ENCODE results near the gene ZNF474. TPM values are rescaled to one million over a fixed set of nuclear protein-coding genes. Genes with fewer than 3 reads are reported as not detected.
A peak's percentile ranks its signal among the peaks of the same experiment; 100 is the strongest.

Gene ZNF474
- total and polyA plus RNA-seq, 2 of the 8 experiments (the other 6 are each of a cell fraction or from before 2014, with no cell fraction given), result not detected

DNA sequence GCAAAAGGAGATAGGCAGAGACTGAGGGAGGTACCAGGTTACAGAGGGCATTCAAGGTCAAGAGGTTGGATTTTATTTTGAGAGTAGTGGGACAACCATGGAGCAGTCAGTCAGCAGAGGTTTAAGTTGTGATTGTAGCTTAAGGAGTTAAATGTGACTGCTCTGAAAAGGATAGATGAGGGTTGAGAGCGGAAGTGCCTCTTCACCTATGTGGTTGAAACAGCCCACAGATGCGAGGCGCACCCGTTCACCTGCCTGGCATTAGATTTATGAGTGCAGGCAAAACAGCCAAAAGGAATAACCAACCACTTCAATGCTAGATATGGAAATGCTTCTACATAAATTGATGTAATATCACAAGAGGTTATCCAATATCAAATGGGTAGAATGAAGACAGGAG lies 8.4 kb downstream of the ZNF474 start:
- no peaks in the 10 kb centered on the region for H3K9me3 ChIP-seq (ENCODE audit: insufficient read depth in 2 of 2, low read depth in 1 of 2, low read length in 1 of 2)
- 99% methylated on average over 4 of the region's 4 CpGs; no CpG with 5 or more reads in 1 of the 2 experiments for WGBS, 2 experiments (ENCODE audit: extremely low coverage in 1 of 2, insufficient coverage in 1 of 2, insufficient read length in 1 of 2, insufficient replicate concordance in 2 of 2, low coverage in 1 of 2, low lambda C conversion rate in 2 of 2, missing lambda C conversion rate in 1 of 2)
- no peak overlapping the region for H4K91ac ChIP-seq (replicated peaks; ENCODE audit: insufficient read length, low read length)
- no peaks in the 10 kb centered on the region; the same call in 1 of the 2 replicates for H3K23me2 ChIP-seq (ENCODE audit: low read depth, low read length)
- H2AFZ ChIP-seq (ENCODE audit: low read length), result 0 out of 2 replicates have a peak overlapping the region, but pooled peaks have one; percentile 55
- no peak overlapping the region for H2BK20ac ChIP-seq (ENCODE audit: low read length)
- no peak overlapping the region for H4K5ac ChIP-seq (ENCODE audit: insufficient read length, low read depth, low read length)
- no peak overlapping the region for H3K4me2 ChIP-seq (ENCODE audit: insufficient read depth in 1 of 2, low read depth in 2 of 2, low read length in 2 of 2)
- no peak overlapping the region for H3K18ac ChIP-seq (ENCODE audit: extremely low read depth, low read length)
- no peak overlapping the region for H2BK12ac ChIP-seq (ENCODE audit: low read depth, low read length)
- FAIRE-seq (no peak), DNase-seq (ENCODE audit: low read depth in 1 of 2, low spot score in 2 of 2) (no peak)
- H2AK5ac ChIP-seq (ENCODE audit: low read depth, low read length), result no peak overlapping the region
- no peak overlapping the region for H3K56ac ChIP-seq (replicated peaks; ENCODE audit: insufficient read length, low read depth, low read length)
- H2BK120ac ChIP-seq (replicated peaks; ENCODE audit: low read depth, low read length), result no peak overlapping the region
- H4K20me1 ChIP-seq (replicated peaks in 1 of 2; ENCODE audit: control insufficient read depth in 1 of 2, insufficient read depth in 2 of 2, low read length in 2 of 2), result no peaks in the 10 kb centered on the region
- no peak overlapping the region for H2BK5ac ChIP-seq (ENCODE audit: low read depth, low read length)
- H2BK15ac ChIP-seq (ENCODE audit: low read length), result no peak overlapping the region
- H3K27ac ChIP-seq (ENCODE audit: low read depth, low read length), result no peak overlapping the region
- no peaks in the 10 kb centered on the region for H3K27me3 ChIP-seq (replicated peaks in 1 of 4; ENCODE audit: control insufficient read depth in 3 of 4, extremely low read depth in 1 of 4, insufficient read depth in 3 of 4, low read length in 3 of 4)
- no peak overlapping the region for H3K4ac ChIP-seq (replicated peaks; ENCODE audit: insufficient read length, low read depth, low read length)
- POLR2A ChIA-PET (ENCODE audit: partially characterized antibody), result no interaction called here
- no peaks in the 10 kb centered on the region for H3K79me1 ChIP-seq (ENCODE audit: low read depth, low read length)
- CTCF ChIA-PET (ENCODE audit: partially characterized antibody), result interaction anchor here (1.5 to 2.3 kb wide), 3 partner anchors 18 to 26 kb away, joined by 4 to 6 read pairs (median 6); no protein-coding TSS in a partner anchor
- no peaks in the 10 kb centered on the region for H3K79me2 ChIP-seq (ENCODE audit: control insufficient read depth in 1 of 2, insufficient read depth in 2 of 2, low read length in 2 of 2)
- no peak overlapping the region for H3K23ac ChIP-seq (ENCODE audit: insufficient read length)
- no peaks in the 10 kb centered on the region for H3K4me1 ChIP-seq (replicated peaks in 1 of 4; ENCODE audit: control insufficient read depth in 3 of 4, insufficient read depth in 4 of 4, low read length in 3 of 4)
- H3K4me3 ChIP-seq (ENCODE audit: extremely low read depth in 1 of 4, insufficient read depth in 2 of 4, low read depth in 3 of 4, low read length in 4 of 4), result no peak overlapping the region
- H3K36me3 ChIP-seq (ENCODE audit: control insufficient read depth in 2 of 4, insufficient read depth in 4 of 4, low read length in 3 of 4), result no peaks in the 10 kb centered on the region
- H4K8ac ChIP-seq (ENCODE audit: extremely low read depth, insufficient read depth, low read length), result no peak overlapping the region
- no peak overlapping the region for H3K14ac ChIP-seq (ENCODE audit: insufficient read length)
- H3K9ac ChIP-seq (replicated peaks in 1 of 4; ENCODE audit: extremely low read depth in 1 of 4, low read depth in 3 of 4, low read length in 3 of 4), result no peak overlapping the region
- no peak for TF ChIP-seq CHD1 (IDR thresholded peaks at IDR 0.05; ENCODE audit: low read depth, low read length)
- TF ChIP-seq, protein P1, sequence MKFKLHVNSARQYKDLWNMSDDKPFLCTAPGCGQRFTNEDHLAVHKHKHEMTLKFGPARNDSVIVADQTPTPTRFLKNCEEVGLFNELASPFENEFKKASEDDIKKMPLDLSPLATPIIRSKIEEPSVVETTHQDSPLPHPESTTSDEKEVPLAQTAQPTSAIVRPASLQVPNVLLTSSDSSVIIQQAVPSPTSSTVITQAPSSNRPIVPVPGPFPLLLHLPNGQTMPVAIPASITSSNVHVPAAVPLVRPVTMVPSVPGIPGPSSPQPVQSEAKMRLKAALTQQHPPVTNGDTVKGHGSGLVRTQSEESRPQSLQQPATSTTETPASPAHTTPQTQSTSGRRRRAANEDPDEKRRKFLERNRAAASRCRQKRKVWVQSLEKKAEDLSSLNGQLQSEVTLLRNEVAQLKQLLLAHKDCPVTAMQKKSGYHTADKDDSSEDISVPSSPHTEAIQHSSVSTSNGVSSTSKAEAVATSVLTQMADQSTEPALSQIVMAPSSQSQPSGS (IDR thresholded peaks at IDR 0.05; ENCODE audit: low read length), result no peak
- TF ChIP-seq SP4 (IDR thresholded peaks at IDR 0.05; ENCODE audit: low read length), result no peak
- no peak for TF ChIP-seq ZNF274 (IDR thresholded peaks at IDR 0.05; ENCODE audit: borderline replicate concordance, extremely low read depth, low read length)
- no peak for TF ChIP-seq HDAC2 (IDR thresholded peaks at IDR 0.05; ENCODE audit: borderline replicate concordance in 1 of 2, low read depth in 2 of 2, low read length in 2 of 2)
- no peak for TF ChIP-seq RBBP5 (IDR thresholded peaks at IDR 0.05; ENCODE audit: borderline replicate concordance, low read depth, low read length)
- TF ChIP-seq SP2 (IDR thresholded peaks at IDR 0.05; ENCODE audit: low read length), result no peak
- TF ChIP-seq, protein P2, sequence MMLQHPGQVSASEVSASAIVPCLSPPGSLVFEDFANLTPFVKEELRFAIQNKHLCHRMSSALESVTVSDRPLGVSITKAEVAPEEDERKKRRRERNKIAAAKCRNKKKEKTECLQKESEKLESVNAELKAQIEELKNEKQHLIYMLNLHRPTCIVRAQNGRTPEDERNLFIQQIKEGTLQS (IDR thresholded peaks at IDR 0.05; ENCODE audit: insufficient read depth, low read depth, low read length), result no peak
- no peak for TF ChIP-seq TAF7 (optimal IDR thresholded peaks at IDR 0.05; ENCODE audit: borderline replicate concordance, low read depth, low read length)
- TF ChIP-seq TBP (IDR thresholded peaks at IDR 0.05; ENCODE audit: low read depth, low read length), result no peak
- no peak for TF ChIP-seq JUN (IDR thresholded peaks at IDR 0.05; ENCODE audit: low read depth, low read length)
- TF ChIP-seq SIRT6 (IDR thresholded peaks at IDR 0.05; ENCODE audit: low read length), result no peak
- no peak for TF ChIP-seq TCF12 (IDR thresholded peaks at IDR 0.05; ENCODE audit: low read depth, low read length)

All from H1 (cell line).